Urothelium cell line (cell line): ENCODE data around the gene PIP4K2B.
"Not testable (repeated sequence)": the region's sequence is repeated elsewhere in the genome, so short reads cannot be mapped to it uniquely, and the experiment has no call there.

ENCODE experiments used
- DNase-seq: peaks from one replicate; pipeline ENCODE4 v3.0.0; 2011; ENCODE audit warnings: low spot score, mixed read lengths
- FAIRE-seq: peaks from 2 replicates; lab custom pipeline; 2011; peaks lifted over from hg19 to GRCh38; lab: Jason Lieb, UNC

PIP4K2B gene

DNA sequence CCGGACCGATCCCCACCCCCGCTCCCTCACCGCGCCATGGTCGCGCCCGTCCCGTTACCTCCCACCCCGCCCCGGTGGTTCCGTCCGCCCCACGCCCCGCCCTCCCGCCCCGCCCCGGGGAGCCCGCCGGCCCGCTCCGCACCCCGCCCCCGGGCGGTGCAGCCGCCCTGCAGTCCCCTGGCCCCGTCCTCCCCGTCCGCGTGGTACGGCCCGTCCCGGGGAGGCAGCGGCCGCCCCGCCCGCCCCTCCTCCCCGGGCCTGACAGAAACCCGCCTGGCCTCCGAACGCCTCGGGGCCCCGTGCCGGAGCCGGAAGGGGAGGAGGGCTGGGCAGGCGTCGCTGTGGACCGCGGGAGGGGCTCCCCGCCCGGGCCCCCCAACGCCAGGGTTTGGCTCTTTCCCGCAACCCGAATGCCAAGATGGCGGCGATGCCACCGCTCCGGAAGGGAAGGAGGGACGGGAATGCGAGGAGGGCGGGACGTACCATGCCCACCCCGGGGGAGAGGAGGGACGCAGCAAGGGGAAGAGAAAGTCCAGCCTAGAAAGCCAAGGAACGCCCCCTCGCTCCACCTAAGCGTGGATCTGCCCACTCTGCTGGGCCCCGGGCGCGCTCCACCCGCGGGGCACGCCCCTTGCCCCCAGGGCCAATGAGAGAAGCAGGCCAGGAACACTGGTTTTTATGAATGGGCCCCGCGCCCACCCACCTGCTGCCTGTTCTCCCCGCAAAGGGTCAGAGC lies at the start of gene PIP4K2B:
Gene PIP4K2B (minus strand): TSS at position 56 of the 736 bp plus-strand sequence. CDS start 132 bp downstream, outside the sequence.
- DNase-seq (peak; percentile 98), FAIRE-seq (no peak)

DNA sequence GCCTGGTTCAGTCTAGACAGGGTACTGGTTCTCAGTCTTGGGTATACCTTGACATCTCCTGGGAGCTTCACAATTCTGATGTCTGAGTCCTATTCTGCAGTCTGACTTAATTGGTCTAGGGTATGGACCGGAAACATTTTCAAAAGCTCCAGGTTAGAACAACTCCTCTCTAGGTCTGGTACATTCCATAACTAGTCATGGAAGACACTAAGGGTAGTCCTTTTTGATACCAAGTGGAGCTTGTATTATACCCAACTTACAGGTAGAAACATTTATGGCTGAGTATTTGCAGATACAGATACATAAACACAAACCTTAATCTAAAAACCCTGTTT lies 49.2 kb upstream of the PIP4K2B start:
- DNase-seq: no peak
- FAIRE-seq: no peak

DNA sequence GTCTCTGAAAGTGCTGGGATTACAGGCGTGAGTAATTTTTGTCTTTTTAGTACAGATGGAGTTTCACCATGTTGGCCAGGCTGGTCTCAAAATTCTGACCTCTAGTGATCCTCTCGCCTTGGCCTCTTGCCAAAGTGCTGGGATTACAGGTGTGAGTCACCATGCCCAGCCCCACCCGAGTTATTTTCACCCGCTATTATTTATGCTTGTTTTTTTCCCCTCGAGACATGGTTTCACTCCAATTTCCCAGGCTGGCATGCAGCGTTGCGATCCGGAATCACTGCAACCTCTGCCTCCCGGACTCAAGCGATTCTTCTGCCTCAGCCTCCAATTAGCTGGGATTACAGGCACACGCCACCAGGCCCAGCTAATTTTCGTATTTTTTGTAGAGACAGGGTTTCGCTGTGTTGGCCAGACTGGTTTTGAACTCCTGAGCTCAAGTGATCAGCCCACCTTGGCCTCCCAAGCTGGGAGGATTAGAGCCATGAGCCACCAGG lies 45.0 kb upstream of the PIP4K2B start:
- DNase-seq: no peak

DNA sequence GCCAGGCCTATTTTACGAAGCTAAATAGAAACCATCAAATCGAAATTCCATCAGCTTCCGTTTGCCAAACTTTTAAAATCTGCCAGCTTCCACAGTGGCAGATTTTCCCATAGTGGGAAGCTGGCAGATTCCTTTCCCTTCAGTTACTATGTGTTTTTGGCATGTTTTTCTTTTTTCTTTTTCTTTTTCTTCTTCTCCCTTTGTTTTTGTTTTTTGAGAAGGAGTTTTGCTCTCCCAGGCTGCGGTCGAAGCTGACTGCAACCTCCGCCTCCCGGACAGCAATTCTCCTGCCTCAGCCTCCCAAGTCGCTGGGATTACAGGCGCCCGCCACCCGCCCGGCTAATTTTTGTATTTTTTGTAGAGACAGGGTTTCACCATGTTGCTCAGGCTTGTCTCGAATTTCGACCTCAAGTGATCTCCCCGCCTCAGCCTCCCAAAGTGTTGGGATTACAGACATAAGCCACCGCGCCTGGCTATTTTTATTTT lies 26.4 kb upstream of the PIP4K2B start:
- no peak for FAIRE-seq
- DNase-seq: no peak

More for the DNA sequence above, 45.0 kb upstream of the PIP4K2B start:
- FAIRE-seq: no peak

DNA sequence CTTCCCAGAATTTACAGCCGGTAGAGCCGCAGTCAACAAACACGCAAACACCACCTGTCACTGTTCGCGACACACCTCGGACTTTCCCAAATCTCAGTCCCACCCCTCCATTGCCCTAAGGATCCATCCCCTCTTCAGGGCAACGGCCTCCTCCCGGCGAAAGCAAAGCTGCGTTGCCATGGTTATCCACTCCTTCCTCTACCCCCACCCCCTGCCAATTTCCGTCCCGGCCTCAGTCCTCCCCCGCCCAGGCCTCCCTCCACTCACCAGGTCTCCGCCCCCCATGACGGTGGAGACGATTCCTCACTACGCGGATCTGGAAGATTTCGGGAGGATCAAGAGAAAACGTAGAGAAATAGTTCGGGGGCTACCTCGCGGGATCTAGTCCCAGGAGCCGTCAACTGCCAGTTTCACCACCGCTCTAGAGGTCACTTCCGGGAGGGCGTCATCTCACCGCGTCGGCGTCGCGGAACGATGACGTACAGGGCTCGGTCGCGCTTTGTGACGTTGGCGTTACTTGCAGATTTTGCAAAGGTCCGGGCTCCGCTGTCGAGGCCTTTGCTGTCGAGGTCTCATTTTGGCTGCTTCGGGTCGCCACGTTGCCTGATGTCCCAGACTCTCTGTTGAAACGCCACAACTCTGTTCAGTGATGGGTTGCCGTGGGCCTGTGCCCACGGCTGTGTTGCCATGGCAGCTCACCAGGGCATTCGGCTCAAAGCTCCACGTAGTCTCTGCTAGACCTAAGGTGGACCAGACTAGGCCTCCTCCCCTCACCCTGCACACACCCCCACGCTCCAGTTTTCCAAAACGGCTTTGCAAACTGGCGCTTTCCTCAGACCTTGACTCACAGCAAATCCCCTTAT lies 25.8 kb upstream of the PIP4K2B start, which contains the start of gene CWC25:
Gene CWC25 (minus strand): TSS at position 423 of the 863 bp plus-strand sequence. CDS start 138 bp downstream, at position 285.
- FAIRE-seq (no peak), DNase-seq (peak; percentile 93)

DNA sequence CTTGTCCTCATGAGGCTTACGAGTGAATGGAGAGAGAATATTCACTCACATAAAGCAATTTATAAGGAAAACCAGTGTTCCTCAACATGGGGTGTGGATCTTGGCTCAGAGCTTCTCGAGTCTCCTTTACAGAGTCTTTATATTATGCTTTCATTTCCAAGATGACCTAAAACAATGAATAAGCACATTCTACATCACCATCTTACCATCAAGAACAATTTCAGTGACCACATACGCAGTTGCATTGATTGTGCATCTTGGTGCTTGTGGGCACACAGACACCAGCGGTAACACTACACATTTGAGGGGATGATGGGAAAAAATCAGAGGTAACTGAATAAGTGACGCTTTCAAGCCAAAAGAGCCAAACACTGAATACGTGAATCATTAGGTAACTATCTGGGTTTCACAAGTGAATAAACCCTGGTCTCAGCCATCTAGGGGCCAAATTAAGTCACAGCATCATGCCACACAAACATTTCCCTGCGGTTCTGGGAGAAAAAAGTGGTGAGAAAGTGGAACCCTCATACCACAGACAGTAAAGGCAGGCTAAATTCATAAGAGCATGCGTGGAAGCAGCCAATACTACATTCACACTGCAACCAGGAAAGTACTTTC lies 16.3 kb upstream of the PIP4K2B start:
- DNase-seq (no peak), FAIRE-seq (no peak)

DNA sequence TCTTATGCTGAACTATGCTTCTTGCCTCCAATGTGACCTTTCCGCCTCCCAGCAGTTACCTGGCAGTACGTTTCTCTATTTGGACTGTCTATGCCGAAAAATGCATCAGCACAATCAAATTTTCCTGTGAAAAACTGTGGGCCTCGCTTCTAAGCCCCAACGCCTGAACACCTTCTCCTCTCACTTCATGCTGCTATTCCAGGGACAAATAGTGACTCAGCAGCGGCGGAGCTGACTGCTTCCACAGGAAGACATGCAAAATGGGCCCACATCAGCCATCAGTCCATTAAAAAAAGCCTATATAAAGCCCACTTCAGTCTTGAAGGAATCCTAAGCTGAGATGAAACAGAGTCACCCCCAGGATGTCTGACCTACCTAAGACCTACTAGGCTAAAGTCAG lies 10.5 kb upstream of the PIP4K2B start:
- FAIRE-seq: no peak
- no peak for DNase-seq

DNA sequence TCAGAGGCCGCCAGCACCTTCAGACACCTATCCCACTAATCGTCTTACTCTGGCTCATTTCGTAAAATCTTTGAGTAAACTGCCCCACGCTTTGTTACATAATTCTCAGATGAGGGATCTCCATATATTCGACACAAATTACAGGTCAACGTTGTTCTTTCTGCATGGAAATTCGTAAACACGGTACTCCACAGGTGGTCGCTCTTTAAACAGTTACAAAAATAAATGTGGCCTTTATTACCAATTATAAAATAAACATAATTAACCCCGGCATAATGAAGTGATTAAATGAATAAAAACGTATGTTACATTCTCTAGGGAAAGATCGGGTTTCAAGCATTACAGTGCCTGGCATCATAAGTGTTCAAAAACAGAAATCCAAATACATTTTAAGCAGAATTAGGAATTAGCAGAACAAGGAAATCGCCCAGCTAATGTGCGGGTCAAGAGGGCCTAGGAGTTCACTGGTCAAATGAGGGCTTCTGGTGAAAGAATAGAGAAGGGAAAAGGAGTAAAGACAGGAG lies 943 bp upstream of the PIP4K2B start:
- no peak for DNase-seq
- FAIRE-seq: no peak

DNA sequence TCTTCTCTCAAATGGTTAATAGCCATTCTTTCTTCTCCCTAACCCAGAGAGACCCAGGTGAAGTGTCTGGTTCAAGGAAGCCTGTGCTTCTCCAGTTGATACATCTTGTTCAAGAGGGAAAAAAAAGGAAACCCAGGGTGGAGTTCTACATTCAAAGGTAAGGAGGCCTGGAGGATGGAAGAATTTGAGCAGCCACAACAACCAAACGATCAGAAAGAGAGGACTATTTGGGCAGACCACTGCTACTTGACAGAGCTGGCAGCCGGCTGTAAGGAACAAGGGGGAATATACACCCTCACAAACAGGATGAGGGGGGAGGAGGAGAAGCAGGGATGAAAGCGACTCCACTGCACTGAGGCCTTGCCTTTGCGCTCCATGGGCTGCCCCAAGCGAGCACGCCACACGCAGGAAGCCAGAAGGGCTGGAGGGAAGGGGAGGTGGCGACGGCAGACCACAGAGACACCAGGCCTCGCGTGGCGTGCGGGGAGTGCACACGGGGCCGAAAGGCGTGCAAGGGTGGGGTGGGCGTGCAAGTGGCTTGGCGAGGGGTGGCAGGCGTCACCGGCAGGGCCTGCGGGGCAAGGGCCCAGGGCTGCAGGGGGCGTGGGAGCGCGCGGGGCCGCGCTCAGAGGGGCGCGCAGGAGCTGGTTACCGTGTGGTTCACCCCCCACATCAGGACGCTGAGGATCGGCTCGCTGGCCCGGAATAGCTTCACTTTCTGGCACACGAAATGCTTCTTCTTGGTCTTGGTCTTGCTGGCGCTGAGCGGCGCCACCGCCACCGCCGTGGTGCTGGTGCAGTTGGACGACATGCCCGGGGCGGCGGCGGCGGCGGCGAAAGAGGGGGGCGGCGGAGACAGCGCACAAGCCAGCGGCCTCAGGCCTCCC lies 499 bp downstream of the PIP4K2B start:
- FAIRE-seq (no peak), DNase-seq (peak; percentile 59)

DNA sequence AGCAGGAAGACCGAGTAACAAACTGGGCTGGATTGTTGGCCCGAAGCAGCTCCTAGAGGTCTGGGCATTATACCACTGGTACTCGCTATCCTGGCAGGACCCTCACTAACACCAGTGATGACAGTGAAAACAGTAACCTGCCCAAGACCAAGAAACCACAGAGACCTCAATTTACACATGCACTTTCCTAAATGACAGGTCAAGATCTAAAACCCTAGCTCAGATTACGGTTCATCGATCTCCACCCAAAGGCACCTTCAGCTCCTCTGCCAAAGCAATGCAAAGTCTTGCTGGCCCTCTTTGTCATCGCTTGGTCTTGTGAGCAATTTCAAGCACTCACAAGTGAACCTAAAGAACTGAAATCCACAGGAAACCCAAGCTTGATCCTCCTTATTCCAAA lies 1.5 kb downstream of the PIP4K2B start:
- DNase-seq (no peak), FAIRE-seq (no peak)

DNA sequence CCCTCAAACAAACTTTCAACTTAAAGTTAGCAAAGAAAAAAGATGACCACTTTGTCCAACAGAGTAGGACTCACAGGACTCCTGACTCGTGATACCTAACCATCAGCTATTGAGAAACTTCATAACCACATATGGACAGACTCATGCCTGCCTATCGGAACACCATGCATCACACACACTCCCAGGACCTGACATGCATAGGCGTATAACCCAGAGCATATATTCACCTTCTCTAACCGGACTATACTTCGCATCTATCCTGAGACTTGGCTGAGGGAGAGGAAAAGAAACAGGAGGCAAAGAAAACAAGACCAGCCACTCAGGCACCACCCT lies 2.2 kb downstream of the PIP4K2B start:
- FAIRE-seq (no peak), DNase-seq (no peak)

DNA sequence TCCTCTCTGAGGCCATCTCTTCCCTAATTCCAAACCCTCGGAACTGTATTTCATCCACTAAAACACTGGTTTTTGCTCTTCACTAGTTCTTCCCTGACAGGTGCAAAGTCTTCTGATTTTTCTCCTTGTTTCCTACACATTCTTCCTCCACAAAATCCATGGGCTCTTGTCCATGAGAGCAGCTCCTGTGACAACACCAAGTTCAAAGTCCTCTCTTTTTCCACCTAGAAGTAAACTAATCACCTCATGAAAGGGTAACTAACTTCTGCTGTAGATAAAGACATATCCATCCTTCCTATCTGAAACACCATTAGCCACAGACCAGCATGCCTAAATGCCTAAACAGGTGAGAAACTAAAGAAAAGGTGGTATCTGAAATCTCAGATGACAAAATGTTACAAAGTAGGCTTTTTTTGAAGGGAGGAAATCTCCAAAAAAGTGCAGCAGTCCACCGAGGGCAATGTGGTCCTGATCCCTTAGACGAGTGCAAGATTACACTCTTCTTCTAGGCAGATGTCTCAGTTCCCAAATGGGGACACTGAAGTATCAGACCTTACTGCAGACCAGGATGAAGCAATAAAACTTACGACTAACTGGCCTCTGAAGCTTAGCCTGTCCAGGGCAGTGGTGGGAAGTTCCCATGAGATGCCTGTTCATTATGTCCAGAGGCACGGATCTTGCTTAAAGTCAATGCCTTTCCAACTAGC lies 2.8 kb downstream of the PIP4K2B start:
- FAIRE-seq (no peak), DNase-seq (no peak)

DNA sequence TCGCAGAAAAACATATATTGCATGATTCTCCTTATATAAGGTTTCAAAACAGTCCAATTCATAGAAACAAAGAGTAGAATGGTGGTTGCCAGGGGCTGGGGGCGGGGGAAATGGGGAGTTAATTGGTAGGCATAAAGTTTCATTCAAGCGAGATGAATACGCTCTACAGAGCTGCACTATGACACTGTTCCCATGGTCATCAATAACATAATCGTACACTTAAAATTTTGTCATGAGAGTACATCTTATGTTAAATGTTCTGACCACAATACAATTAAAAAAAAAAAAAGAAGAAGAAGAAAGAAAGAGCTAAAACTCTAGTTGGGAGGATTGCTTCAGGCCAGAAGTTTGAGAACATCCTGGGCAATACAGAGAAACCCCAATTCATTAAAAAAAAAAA lies 5.1 kb downstream of the PIP4K2B start:
- FAIRE-seq: no peak

DNA sequence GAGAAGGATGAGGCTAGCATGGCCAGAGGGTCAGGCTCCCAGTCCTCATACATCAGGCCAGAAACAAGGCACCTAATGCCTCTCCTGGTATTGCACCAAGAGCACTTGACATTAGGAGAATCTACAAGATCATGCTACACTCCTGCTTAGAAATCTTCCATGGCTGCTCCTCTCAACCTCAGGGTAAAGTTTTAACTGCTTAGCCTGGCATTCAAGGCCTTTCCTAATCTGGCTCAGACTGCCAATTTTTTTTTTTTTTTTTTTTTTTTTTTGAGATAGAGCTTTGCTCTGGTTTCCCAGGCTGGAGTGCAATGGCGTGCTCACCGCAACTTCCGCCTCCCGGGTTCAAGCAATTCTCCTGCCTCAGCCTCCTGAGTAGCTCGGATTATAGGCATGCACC lies 8.2 kb downstream of the PIP4K2B start:
- no peak for FAIRE-seq
- DNase-seq: no peak

More for the DNA sequence above, 5.1 kb downstream of the PIP4K2B start:
- DNase-seq: no peak

DNA sequence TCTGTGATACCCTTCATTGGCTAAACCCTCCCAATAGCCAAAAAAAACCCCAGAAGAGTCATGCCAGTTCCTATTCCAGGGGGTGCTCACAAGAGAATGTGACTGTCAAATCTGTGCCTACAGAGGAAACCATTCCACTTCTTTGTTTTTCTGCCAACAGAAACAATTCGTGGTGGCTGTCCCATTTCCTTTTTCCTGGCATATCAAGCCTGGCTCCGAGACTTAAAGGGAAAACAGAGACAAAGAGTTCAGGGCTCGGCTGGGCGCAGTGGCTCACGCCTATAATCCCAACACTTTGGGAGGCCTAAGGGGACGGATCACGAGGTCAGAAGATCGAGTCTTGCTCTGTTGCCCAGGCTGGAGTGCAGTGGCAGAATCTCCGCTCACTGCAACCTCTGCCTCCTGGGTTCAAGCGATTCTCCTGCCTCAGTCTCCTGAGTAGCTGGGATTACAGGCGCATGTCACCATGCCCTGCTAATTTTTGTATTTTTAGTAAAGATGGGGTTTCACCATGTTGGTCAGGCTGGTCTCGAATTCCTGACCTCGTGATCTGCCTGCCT lies 9.1 kb downstream of the PIP4K2B start:
- FAIRE-seq, DNase-seq: not testable (repeated sequence)

DNA sequence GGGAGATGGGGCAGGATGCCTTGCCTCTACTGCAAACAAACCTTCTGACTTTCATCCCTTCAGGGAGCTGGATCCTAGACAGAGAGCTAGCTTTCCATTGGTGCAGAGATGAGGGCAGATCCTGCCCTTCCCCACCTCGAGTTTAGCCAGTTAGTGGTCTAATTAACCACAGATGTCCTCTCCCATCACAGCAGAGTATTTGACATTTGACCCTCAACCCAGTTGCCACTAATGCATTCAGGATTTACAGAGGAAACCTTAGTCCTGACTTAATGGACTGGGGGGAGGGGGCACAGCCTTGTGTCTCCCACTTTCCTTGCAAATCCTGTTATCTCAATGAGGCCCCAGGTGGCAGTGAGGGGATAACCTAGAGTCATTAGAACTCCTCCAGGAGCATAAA lies 10.2 kb downstream of the PIP4K2B start:
- DNase-seq (no peak), FAIRE-seq (no peak)

DNA sequence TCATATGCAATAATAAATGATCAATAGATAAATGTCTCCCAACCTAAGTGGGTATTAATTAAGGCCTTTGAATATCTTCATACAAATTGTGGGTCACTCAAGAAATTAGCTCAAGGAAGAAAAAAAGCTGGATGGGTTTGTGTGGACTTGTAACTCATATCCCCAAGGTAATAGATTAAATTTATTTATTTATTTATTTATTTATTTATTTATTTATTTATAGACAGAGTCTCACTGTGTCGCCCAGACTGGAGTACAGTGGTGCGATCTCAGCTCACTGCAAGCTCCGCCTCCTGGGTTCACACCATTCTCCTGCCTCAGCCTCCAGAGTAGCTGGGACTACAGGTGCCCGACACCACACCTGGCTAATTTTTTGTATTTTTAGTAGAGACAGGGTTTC lies 11.4 kb downstream of the PIP4K2B start:
- DNase-seq, FAIRE-seq: not testable (repeated sequence)

DNA sequence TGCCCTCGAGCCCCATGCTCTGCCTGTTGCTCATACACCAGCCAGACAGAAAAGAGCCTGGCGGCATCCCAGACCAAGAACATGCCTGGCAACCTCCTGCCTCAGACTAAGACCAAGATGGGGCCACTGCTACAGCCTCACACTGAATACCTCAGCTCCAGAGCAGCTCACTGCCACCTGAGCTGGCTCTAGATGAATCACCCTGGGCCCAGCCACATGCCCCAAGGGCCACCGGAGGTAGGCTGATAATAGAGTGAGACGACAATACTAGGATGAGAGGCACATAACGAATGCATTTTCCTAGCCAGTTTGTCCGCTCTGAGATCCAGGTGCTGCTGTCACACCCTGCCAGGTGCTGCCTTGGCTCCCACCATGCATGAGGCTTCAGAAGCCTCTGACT lies 13.0 kb downstream of the PIP4K2B start:
- FAIRE-seq (no peak), DNase-seq (no peak)

DNA sequence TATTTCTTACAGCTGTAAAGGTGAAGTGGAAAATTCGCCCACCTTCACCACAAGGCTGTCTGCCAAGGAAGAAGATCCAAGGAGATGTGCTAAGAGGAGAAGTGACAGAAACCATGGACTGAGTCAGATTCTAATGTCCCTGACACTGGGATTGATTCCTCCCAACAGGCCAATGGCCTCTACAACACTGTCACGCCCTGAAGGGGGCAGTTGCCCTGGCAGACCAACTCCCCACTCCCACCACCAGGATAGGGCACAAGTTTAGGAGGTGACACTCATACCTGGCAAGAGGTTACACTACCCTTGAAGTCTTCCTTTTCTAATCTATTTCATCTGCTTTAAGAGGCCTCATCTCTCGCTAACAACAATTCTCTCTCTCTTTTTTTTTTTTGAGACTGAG lies 16.1 kb downstream of the PIP4K2B start:
- DNase-seq (no peak), FAIRE-seq (no peak)
